ENCODE results near the gene SYNGR4. TPM values are rescaled to one million over a fixed set of nuclear protein-coding genes. Genes with fewer than 3 reads are reported as not detected.

SYNGR4 gene
- polyA plus RNA-seq, 1 experiment, result not detected

- ChIA-PET POLR2A (no interaction called here), CTCF (interaction anchor here (0.6 kb wide), 1 partner anchor 107 kb away, joined by 3 read pairs; no protein-coding TSS in a partner anchor)
- H3K27me3 ChIP-seq (ENCODE audit: control insufficient read depth, insufficient read depth, low read length), result peaks cover 41% of the 10 kb centered on the region
- peaks cover 5% of the 10 kb centered on the region; the same call in 1 of the 2 replicates for H3K9me3 ChIP-seq (ENCODE audit: control insufficient read depth, insufficient read depth, low read length)
- DNase-seq (ENCODE audit: low read depth, low spot score), result no peak
- peak overlapping the region; percentile 53 for H3K4me3 ChIP-seq (ENCODE audit: low read depth, low read length)
- no peak overlapping the region for H3K27ac ChIP-seq (ENCODE audit: low read depth, low read length)
- TF ChIP-seq CTCF (IDR thresholded peaks at IDR 0.05; ENCODE audit: low read depth, low read length), result no peak
Measured at GRCh38 chr19:48398375-48399235, 34.4 kb downstream of the SYNGR4 start.

- H3K9me3 ChIP-seq (ENCODE audit: control insufficient read depth, insufficient read depth, low read length), result peaks cover 5% of the 10 kb centered on the region; the same call in 1 of the 2 replicates
- peak overlapping the region; percentile 1; the same call in 1 of the 2 replicates for H3K4me3 ChIP-seq (ENCODE audit: low read depth, low read length)
- POLR2A ChIA-PET, result interaction anchor here (0.7 to 1.4 kb wide), 2 partner anchors 9 to 10 kb away, joined by 3 to 9 read pairs; partner anchors contain the start of gene KDELR1
- H3K27ac ChIP-seq (ENCODE audit: low read depth, low read length), result peak overlapping the region; percentile 25
- no peak for TF ChIP-seq CTCF (IDR thresholded peaks at IDR 0.05; ENCODE audit: low read depth, low read length)
- CTCF ChIA-PET, result interaction anchor here (5.4 kb wide), 1 partner anchor 9 kb away, joined by 42 read pairs; the partner anchor contains the start of gene KDELR1
- peaks cover 26% of the 10 kb centered on the region for H3K27me3 ChIP-seq (ENCODE audit: control insufficient read depth, insufficient read depth, low read length)
- DNase-seq (ENCODE audit: low read depth, low spot score), result no peak
Measured at GRCh38 chr19:48400018-48400742, 36.0 kb downstream of the SYNGR4 start.

GRCh38 chr19:48401287-48401686 lies 37.1 kb downstream of the SYNGR4 start:
- Histone ChIP-seq H3K4me3 (ENCODE audit: low read depth, low read length) (no peak overlapping the region), H3K27ac (ENCODE audit: low read depth, low read length) (no peak overlapping the region), H3K27me3 (ENCODE audit: control insufficient read depth, insufficient read depth, low read length) (peaks cover 15% of the 10 kb centered on the region), H3K9me3 (ENCODE audit: control insufficient read depth, insufficient read depth, low read length) (peaks cover 5% of the 10 kb centered on the region)
- CTCF ChIA-PET, result interaction anchor here (5.4 kb wide), 1 partner anchor 10 kb away, joined by 42 read pairs; the partner anchor contains the start of gene KDELR1
- POLR2A ChIA-PET, result no interaction called here
- no peak for TF ChIP-seq CTCF (IDR thresholded peaks at IDR 0.05; ENCODE audit: low read depth, low read length)
- DNase-seq (ENCODE audit: low read depth, low spot score), result no peak

GRCh38 chr19:48403606-48404005 lies 39.4 kb downstream of the SYNGR4 start:
- no peak for TF ChIP-seq CTCF (IDR thresholded peaks at IDR 0.05; ENCODE audit: low read depth, low read length)
- Histone ChIP-seq H3K9me3 (ENCODE audit: control insufficient read depth, insufficient read depth, low read length) (peaks cover 5% of the 10 kb centered on the region), H3K4me3 (ENCODE audit: low read depth, low read length) (no peak overlapping the region), H3K27me3 (ENCODE audit: control insufficient read depth, insufficient read depth, low read length) (no peaks in the 10 kb centered on the region), H3K27ac (ENCODE audit: low read depth, low read length) (no peak overlapping the region)
- CTCF ChIA-PET, result interaction anchor here (0.6 to 5.4 kb wide), 3 partner anchors 13 to 41 kb away, joined by 3 to 42 read pairs (median 9); partner anchors contain the start of gene KDELR1
- DNase-seq (ENCODE audit: low read depth, low spot score), result no peak
- POLR2A ChIA-PET, result no interaction called here
